ENCODE measurements around the gene ZNF100. TPM values are rescaled to one million over a fixed set of nuclear protein-coding genes. Genes with fewer than 3 reads are reported as not detected.
"Not testable (repeated sequence)": the region's sequence is repeated elsewhere in the genome, so short reads cannot be mapped to it uniquely, and the experiment has no call there.

ZNF100 gene
- total RNA-seq = 4.3 and 4.9 TPM in 2 replicates

DNA sequence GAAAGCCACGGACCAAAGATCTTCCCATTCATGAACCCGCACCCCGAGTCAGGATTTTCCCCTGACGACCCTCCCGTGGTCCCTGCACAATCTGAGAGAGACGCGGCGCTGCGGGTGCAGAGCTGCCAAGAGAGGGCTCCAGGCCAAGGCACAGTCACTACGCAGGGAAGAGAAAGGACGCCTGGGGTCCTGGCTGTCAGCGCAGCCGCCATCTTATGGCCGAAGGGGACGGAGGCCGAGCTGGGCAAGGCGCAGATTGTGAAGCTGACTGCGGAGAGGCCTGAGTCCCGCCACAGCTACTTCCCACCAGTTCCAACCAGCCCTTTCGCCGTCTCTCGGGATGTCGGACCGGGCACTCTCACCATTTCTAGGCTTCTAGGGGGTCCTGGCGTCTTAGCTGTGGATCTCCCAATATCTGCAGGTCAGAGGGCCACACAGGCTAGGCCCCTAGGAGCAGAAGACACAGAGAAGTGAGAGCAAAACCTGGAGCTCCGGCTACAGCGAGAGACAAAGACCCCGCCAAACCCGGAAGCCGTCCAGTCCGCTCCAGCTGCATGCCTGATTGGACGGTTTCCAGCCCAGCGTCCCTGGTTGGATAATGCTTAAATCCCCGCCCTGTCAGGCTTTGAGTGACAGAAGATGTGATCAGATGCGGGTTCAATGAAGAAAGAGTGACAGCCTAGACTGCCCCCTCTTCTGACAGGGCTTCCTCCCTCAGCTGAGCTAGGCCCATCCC, at the start of gene ZNF100:
TSS of gene ZNF100 (minus strand) at position 515 of the 736 bp plus-strand sequence. CDS start at position 365, 150 bp downstream.
- peak; percentile 82 for DNase-seq (ENCODE audit: extremely low read depth, low read depth, low spot score)

DNA sequence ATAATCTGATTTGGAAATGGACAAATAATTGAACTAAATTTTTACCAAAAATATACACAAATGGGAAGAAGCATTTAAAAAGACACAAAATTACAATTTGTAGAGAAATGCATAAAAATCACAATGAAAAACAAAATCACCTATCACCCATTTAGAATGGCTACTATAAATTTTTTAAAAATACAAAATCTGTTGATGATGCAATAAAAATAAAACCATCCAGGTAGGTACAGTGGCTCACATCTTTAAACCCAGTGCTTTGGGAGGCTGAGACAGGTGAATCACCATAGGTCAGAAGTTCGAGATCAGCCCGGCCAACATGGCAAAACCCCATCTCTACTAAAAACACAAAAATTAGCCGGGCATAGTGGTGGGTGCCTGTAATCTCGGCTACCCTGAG, 45.1 kb upstream of the ZNF100 start:
- no peak for DNase-seq (ENCODE audit: extremely low read depth, low read depth, low spot score)

DNA sequence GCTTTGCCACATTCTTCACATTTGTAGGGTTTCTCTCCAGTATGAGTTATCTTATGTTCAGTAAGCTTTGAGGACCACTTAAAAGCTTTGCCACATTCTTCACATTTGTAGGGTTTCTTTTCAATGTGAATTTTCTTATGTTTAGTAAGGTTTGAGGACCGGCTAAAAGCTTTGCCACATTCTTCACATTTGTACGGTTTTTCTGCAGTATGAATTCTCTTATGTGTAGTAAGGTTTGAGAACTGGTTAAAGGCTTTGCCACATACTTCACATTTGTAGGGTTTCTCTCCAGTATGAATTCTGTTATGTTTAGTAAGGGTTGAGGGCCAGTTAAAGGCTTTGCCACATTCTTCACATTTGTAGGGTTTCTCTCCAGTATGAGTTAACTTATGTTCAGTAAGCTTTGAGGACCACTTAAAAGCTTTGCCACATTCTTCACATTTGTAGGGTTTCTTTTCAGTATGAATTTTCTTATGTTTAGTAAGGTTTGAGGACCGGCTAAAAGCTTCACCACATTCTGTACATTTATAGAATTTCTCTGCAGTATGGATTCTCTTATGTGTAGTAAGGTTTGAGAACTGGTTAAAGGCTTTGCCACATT, 41.1 kb upstream of the ZNF100 start:
- DNase-seq (ENCODE audit: extremely low read depth, low read depth, low spot score) = not testable (repeated sequence)

DNA sequence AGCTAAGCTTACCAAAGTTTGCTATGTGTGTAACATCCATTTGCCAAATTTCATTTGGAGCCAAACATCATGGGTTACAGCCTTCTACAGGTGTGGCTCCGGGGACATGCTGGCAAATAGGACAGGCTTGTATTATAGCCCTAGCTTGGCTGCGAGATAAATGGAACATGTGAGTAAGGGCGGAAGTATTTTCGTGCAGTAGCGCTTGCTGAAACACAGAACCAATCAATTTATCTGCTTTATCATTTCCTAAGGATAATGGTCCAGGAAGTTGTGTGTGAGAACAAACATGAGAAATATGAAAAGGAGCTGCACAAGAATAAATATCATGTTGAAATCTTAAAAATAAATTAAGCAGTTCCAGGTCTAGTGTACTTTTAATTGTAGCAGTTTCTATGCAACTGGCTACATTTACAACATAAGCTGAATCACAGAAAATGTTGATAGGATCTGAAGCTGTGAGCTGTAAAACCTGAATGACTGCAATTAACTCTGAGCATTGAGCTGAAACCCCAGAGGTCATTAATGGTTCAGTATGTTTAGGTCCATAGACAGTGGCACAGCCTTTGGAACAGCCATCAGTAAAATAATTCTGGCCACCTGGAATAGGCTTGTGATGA, 22.2 kb upstream of the ZNF100 start:
- DNase-seq (ENCODE audit: extremely low read depth, low read depth, low spot score) = no peak

DNA sequence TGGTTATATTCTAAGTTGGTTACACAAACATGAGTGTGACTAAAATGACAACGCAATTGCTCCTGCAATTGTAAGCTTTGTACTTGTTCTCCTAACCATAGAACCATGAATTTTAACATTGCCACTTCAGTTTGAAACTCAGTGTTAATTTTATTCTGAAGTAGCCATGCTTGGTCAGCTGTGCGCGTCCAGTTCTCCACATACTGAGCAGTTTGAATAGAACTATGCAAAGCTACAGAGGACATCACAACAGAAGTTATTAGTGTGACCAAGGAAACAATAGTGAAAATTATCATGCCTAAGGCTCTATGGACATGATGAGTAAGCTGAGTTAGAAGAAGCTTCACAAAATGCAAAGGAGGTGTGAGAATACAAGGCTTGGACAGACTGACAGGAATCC, 19.6 kb upstream of the ZNF100 start:
- DNase-seq (ENCODE audit: extremely low read depth, low read depth, low spot score) = no peak

DNA sequence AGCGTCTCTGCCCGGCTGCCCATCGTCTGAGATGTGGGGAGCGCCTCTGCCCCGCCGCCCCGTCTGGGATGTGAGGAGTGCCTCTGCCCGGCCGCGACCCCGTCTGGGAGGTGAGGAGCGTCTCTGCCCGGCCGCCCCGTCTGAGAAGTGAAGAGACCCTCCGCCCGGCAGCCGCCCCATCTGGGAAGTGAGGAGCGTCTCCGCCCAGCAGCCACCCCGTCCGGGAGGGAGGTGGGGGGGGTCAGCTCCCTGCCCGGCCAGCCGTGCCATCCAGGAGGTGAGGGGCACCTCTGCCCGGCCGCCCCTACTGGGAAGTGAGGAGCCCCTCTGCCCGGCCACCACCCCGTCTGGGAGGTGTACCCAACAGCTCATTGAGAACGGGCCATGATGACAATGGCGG, 8.4 kb upstream of the ZNF100 start:
- DNase-seq (ENCODE audit: extremely low read depth, low read depth, low spot score) = not testable (repeated sequence)

DNA sequence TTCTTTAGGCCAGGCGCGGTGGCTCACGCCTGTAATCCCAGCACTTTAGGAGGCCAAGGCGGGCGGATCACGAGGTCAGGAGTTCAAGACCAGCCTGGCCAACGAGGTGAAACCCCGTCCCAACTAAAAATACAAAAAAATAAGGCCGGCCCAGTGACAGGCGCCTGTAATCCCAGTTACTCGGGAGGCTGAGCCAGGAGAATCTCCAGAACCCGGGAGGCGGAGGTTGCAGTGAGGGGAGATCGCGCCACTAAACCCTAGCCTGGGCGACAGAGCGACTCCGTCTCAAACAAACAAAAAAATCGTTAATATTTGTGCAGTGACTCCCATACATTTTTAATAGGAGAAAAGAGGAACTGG, 694 bp downstream of the ZNF100 start:
- DNase-seq (ENCODE audit: extremely low read depth, low read depth, low spot score) = not testable (repeated sequence)

DNA sequence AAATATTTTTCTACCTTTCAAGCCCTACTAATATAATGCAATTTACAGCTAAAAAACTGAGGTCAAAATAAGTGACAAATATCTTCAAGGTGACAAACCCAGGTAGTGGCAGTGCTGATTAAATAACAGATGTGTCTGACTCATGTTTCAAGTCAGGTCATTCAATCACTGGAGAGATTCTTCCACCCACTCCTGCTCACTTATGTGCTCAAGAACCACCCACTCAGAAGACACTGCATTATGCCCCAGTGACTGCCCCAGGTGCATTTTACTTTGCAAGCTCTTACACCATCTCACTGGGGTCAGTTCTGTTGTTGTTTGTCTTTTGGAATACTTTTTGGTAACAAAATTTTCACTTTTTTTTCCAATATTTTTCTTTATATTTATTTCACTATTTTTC, 2.2 kb downstream of the ZNF100 start:
- no peak for DNase-seq (ENCODE audit: extremely low read depth, low read depth, low spot score)

DNA sequence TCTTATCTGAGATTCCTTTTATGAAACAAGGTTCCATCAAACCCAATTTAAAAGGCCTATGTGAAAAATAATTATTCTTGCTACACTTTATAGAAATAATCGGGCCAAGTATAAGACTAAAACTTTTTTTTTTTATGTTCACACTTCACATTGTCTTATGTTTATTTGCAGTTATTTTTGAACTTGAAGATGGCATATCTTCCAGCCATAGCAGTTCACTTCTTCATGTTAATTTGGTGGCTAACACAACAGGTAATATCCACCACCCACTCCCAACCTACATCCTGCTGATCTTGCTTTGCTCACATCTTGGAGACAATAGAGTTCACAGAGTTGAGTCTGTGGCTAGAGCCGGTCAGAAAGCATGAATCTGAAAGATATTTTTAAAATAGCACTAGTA, 5.8 kb downstream of the ZNF100 start:
- not testable (repeated sequence) for DNase-seq (ENCODE audit: extremely low read depth, low read depth, low spot score)

DNA sequence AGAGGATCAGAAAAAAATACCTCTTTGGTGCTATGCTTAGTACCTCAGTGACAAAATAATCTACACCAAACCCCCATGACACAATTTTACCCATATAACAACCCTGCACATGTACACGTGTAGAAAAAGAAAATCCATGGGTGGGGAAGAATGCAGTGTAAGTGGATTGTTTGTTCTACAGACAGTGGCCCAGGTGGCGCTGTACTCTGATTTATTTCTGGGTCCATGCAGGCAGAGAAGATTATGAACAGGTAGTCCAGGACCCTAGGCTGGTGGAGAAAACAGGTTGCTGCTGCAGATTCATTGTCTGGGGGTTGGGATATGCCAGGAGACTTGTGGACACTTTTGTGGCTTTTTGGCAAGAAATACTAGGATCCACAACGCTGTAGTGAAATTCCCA, 9.1 kb downstream of the ZNF100 start:
- DNase-seq (ENCODE audit: extremely low read depth, low read depth, low spot score) = no peak

DNA sequence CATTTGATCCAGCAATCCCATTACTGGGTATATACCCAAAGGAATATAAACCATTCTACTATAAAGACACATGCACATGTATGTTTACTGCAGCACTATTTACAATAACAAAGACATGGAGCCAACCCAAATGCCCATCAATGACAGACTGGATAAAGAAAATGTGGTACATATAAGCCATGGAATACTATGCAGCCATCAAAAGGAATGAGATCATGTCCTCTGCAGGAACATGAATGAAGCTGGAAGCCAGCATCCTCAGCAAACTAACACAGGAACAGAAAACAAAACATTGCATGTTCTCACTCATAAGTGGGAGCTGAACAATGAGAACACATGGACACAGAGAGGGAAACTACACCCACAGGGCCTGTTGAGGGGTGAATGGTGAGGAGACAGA, 11.8 kb downstream of the ZNF100 start:
- DNase-seq (ENCODE audit: extremely low read depth, low read depth, low spot score) = not testable (repeated sequence)

DNA sequence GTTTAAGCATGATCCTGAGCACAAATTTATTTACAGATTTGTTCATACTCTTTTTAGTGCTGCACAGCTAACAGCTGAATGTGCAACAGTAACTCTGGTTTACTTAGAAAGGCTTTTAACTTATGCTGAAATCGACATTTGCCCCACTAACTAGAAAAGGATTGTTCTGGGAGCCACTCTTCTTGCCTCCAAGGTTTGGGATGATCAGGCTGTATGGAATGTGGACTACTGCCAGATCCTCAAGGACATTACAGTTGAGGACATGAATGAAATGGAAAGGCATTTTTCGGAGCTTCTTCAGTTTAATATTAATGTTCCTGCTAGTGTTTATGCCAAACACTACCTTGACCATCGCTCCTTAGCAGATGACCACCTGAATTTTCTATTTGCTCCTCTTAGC, 16.0 kb downstream of the ZNF100 start:
- DNase-seq (ENCODE audit: extremely low read depth, low read depth, low spot score) = no peak

DNA sequence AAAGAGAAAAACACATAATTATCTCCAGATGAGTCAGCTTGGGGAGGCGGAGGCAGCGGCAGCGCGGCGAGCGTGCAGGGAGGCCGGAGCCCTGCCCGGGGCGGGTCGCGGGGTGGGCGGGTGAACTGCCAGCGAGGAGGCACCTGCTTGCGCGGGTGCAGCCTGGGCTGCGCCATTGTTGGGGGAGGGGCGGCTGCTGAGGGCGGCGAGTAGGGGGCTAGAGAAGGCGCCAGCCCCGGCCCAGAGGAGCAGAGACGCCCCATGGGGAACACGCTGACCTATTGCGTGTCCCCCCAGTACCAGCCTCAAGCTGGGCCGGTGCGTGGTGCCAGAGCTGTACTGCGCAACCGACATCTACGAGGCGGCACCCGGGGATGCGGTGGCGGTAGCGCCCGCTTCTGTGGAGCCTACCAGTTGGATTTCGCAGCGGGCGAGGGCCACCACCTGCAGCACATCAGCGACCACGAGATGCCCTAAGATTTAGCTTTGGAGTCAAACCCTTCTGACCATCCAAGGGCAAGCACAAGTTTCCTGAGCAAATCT, 16.7 kb downstream of the ZNF100 start:
- DNase-seq (ENCODE audit: extremely low read depth, low read depth, low spot score) = no peak

DNA sequence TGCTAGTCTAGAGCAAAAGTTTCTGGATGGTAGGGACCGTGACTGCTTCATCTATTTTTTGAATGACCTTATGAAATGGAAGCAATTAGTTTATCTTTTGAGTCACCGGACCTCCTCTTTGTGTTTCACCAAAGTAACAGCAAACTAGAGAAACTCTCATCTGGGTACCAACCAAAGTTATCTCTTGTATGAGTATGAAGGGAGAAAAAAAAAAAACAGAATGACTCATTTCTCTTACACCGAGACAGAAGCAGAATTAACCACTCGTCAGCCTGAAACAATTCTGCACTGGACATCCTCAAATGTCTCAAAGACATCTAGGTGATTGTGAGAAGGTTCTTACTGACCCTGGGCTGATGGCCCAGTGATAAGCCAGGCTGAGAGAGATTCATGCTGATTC, 18.3 kb downstream of the ZNF100 start:
- no peak for DNase-seq (ENCODE audit: extremely low read depth, low read depth, low spot score)

DNA sequence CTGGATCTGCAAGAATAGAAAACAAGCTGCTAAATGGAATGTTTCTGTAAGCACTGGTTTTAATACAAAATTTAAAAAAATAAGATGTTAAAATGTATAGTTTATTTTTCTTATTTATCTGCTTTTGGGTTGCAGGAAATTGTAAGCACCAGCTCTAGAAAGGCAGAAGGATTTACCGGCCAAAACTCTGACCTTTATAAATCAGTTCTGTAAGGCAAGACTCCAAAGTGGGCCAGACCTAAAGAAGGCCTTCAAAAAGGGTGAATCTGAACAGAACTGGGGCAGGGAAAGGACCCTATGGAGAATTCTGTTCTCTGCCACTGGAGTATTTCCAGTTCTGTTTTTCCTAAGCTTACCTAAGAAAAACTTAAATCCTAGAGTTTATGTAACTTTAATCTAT, 19.3 kb downstream of the ZNF100 start:
- no peak for DNase-seq (ENCODE audit: extremely low read depth, low read depth, low spot score)

DNA sequence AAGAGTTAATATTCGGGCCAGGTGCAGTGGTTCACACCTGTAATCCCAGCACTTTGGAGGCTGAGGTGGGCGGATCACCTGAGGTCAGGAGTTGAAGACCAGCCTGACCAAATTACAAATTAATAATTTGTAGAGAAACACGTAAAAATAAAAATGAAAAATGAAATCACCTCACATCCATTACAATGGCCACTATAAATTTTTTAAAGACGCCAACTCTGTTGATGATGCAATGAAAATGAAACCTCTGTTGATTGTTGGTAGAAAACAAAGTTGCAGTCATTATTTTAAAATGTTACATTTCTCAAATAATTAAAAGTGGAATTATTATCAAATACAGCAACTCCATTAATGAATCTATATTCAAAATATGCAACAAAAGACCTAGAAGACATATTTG, 26.8 kb downstream of the ZNF100 start:
- no peak for DNase-seq (ENCODE audit: extremely low read depth, low read depth, low spot score)

DNA sequence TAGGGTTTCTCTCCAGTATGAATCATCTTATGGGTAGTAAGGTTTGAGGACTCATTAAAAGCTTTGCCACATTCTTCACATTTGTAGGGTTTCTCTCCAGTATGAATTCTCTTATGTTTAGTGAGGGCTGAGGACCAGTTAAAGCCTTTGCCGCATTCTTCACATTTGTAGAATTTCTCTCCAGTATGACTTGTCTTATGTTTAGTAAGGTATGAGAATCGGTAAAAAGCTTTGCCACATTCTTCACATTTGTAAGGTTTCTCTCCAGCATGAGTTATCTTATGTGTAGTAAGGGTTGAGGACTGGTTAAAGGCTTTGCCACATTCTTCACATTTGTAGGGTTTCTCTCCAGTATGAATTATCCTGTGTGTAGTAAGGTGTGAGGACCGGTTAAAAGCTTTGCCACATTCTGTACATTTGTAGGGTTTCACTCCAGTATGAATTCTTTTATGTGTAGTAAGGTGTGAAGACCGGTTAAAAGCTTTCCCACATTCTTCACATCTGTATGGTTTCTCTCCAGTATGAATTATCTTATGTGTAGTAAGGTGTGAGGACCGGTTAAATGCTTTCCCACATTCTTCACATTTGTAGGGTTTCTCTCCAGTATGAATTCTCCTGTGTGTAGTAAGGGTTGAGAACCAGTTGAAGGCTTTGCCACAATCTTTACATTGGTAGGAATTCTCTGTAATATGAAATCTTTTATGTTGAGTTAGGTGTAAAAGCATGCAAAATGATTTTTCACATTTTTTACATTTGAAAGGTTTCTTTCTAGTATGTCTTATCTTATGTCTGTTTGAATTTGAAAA, 40.2 kb downstream of the ZNF100 start:
- not testable (repeated sequence) for DNase-seq (ENCODE audit: extremely low read depth, low read depth, low spot score)

DNA sequence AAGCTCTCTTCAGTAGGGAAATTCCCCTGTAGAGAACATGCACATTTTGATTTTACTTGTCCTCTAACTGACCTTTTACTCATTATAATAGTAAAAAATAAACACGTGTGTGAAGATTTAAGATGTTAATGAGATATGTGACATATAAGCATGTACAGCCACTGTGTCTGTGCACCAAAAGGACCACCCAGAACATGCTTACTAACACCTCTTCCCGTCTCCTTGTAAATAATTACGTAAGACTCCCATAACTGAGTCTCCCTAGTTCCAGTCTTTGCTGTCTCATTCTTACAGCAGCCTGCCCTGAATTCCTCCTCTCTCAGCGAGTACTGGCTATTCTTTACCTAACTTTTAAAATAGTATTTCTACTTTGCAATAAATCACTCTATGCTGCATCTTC, 53.6 kb downstream of the ZNF100 start:
- DNase-seq (ENCODE audit: extremely low read depth, low read depth, low spot score) = no peak

DNA sequence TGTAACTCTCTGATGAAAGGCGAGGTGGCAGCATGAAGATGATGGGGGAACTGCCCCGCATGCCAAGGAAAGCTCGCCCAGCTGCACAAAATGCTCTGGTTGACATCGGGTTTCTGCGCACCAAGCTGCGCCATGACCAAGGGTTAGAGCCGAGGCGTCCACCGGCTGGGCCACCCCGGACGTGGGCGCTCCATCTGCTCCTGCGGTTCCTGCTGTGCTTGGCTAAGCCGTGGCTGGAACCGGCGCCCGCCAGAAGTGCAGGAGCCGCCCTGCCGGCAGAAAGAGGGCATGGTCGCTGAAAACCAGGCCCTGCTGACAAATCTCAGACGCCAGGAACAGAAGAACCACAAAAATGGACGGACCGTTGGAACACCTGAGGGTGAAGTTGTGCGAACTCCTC, 57.9 kb downstream of the ZNF100 start:
- no peak for DNase-seq (ENCODE audit: extremely low read depth, low read depth, low spot score)

DNA sequence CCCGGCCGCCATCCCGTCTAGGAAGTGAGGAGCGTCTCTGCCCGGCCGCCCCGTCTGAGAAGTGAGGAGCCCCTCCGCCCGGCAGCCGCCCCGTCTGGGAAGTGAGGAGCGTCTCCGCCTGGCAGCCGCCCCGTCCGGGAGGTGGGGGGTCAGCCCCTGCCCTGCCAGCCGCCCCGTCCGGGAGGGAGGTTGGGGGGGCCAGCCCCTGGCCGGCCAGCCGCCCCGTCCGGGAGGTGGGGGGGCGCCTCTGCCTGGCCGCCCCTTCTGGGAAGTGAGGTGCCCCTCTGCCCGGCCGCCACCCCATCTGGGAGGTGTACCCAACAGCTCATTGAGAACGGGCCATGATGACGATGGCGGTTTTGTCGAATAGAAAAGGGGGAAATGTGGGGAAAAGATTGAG, 59.5 kb downstream of the ZNF100 start:
- DNase-seq (ENCODE audit: extremely low read depth, low read depth, low spot score) = not testable (repeated sequence)

DNA sequence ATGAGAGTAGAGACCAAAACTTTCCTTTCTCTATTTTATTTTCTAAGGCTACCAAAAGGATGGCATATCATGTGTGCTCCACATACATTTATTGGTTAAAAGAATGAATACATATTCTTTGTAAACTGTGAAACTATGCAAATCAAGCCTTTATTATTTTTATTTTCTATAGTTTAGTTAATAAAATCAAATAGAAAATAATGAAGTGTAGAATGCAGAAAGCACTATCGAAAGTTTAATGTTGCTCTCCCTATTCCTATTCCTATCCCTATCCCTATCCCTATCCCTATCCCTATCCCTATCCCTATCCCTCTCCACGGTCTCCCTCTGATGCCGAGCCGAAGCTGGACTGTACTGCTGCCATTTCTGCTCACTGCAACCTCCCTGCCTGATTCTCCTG, 60.3 kb downstream of the ZNF100 start:
- DNase-seq (ENCODE audit: extremely low read depth, low read depth, low spot score) = no peak
